ENCODE results near the gene MYO15A.
"Not testable (repeated sequence)": the region's sequence is repeated elsewhere in the genome, so short reads cannot be mapped to it uniquely, and the experiment has no call there.

MYO15A gene

DNA sequence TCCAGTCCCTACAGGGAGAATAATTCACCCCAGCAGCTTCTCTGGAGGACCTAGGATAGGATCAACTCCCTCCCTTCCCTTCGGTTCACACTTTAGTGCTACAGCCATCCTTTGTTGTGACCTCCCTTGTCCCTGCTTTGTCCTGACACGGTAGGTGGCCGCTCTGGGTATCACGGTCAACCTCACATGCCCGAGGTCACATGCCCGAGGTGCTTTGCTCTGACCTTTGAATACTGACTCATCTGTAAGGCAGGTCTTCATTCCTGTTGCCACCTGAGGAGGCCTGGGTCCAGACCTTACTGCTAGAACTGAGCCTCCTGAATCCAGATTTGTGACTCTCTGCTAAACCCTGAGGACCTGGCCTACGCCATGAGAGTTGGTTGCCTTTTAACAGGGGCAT, 94.8 kb downstream of the MYO15A start:
- Histone ChIP-seq H3K9me3 (ENCODE audit: control insufficient read depth, low read length) (no peaks in the 10 kb centered on the region), H3K27me3 (ENCODE audit: control insufficient read depth, insufficient read depth, low read length) (no peaks in the 10 kb centered on the region), H3K4me2 (ENCODE audit: low read length) (no peak overlapping the region), H3K9ac (no peak overlapping the region), H3K36me3 (ENCODE audit: control insufficient read depth, insufficient read depth, low read length) (no peaks in the 10 kb centered on the region), H2AFZ (no peak overlapping the region), H3K4me3 (ENCODE audit: low read depth, low read length) (no peak overlapping the region), H3K27ac (no peak overlapping the region), H3K79me2 (peaks cover 37% of the 10 kb centered on the region), H3K4me1 (peaks cover 6% of the 10 kb centered on the region)
- TF ChIP-seq CTCF (IDR thresholded peaks at IDR 0.05): no peak

- Histone ChIP-seq H3K36me3 (ENCODE audit: control insufficient read depth, insufficient read depth, low read length) (no peaks in the 10 kb centered on the region), H3K4me1 (peaks cover 2% of the 10 kb centered on the region), H3K4me2 (ENCODE audit: low read length) (no peak overlapping the region), H3K4me3 (ENCODE audit: low read depth, low read length) (no peak overlapping the region), H2AFZ (no peak overlapping the region), H3K27me3 (ENCODE audit: control insufficient read depth, insufficient read depth, low read length) (no peaks in the 10 kb centered on the region), H3K9me3 (ENCODE audit: control insufficient read depth, low read length) (no peaks in the 10 kb centered on the region), H3K9ac (no peak overlapping the region), H3K79me2 (peaks cover 25% of the 10 kb centered on the region), H3K27ac (no peak overlapping the region)
- TF ChIP-seq CTCF (IDR thresholded peaks at IDR 0.05): no peak
These were observed 97.3 kb downstream of the MYO15A start for GRCh38 chr17:18205861-18206260.

DNA sequence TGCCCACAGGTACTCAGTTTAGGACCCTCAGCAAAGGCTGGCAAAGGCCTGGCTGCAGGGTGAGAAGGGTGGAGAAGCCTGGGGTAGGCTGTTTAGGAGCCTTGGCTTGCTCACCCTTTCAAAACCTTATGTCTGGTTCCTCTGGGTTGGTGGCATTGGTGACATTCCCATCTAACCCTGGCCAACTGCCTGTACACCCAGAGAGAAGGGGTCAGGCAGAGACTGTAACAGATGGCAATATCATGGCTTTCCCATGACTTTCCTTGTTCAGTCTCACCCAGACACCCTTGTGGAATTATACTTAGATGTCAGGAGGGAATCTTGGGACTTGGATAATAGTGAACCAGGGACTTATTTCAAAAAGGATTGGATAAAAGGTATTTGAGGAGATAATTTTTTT, 98.4 kb downstream of the MYO15A start:
- Histone ChIP-seq H3K36me3 (ENCODE audit: control insufficient read depth, insufficient read depth, low read length) (no peaks in the 10 kb centered on the region), H3K4me2 (ENCODE audit: low read length) (no peak overlapping the region), H3K9ac (no peak overlapping the region)

GRCh38 chr17:18208092-18208491, 99.5 kb downstream of the MYO15A start:
- Histone ChIP-seq H3K27ac (no peak overlapping the region), H3K4me3 (ENCODE audit: low read depth, low read length) (no peak overlapping the region), H3K9me3 (ENCODE audit: control insufficient read depth, low read length) (no peaks in the 10 kb centered on the region), H2AFZ (no peak overlapping the region), H3K79me2 (peaks cover 13% of the 10 kb centered on the region), H3K4me2 (ENCODE audit: low read length) (no peak overlapping the region), H3K36me3 (ENCODE audit: control insufficient read depth, insufficient read depth, low read length) (no peaks in the 10 kb centered on the region), H3K27me3 (ENCODE audit: control insufficient read depth, insufficient read depth, low read length) (no peaks in the 10 kb centered on the region), H3K4me1 (no peaks in the 10 kb centered on the region), H3K9ac (no peak overlapping the region)
- TF ChIP-seq CTCF (IDR thresholded peaks at IDR 0.05): no peak

More for the DNA sequence above, 98.4 kb downstream of the MYO15A start:
- no peak for TF ChIP-seq CTCF (IDR thresholded peaks at IDR 0.05)
- Histone ChIP-seq H3K4me3 (ENCODE audit: low read depth, low read length) (no peak overlapping the region), H3K4me1 (peaks cover 2% of the 10 kb centered on the region), H3K9me3 (ENCODE audit: control insufficient read depth, low read length) (no peaks in the 10 kb centered on the region), H3K79me2 (peaks cover 18% of the 10 kb centered on the region), H2AFZ (no peak overlapping the region), H3K27ac (no peak overlapping the region), H3K27me3 (ENCODE audit: control insufficient read depth, insufficient read depth, low read length) (no peaks in the 10 kb centered on the region)

DNA sequence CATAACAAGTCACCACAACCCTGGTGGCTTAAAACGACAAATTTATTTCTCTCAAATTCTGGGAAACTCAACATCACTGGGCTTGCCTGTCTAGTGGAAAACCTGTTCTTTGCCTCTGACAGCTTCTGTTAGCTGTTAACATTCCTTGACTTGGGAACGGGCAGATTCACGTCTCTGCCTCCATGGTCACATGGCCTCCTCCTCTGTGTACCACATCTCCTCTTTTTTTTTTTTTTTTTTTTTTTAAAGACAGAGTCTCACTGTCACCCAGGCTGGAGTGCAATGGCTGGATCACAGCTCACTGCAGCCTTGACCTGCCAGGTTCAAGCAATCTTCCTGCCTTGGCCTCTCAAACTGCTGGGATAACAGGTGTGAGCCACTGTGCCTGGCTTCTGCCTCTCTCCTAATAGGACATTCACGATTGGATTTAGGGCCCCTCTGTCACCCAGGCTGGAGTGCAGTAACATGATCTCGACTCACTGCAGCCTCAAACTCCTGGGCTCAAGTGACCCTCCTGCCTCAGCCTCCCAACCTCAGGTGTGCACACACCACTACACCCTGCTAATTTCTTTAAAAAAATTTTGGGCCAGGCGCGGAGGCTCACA, 105.2 kb downstream of the MYO15A start:
- TF ChIP-seq CTCF (IDR thresholded peaks at IDR 0.05): no peak

GRCh38 chr17:18216906-18217305, 108.3 kb downstream of the MYO15A start:
- H3K9ac ChIP-seq; H3K27me3 ChIP-seq (ENCODE audit: control insufficient read depth, insufficient read depth, low read length); H3K36me3 ChIP-seq (ENCODE audit: control insufficient read depth, insufficient read depth, low read length); H2AFZ ChIP-seq; H3K4me3 ChIP-seq (ENCODE audit: low read depth, low read length); H3K79me2 ChIP-seq; H3K4me1 ChIP-seq; H3K9me3 ChIP-seq (ENCODE audit: control insufficient read depth, low read length); H3K27ac ChIP-seq; H3K4me2 ChIP-seq (ENCODE audit: low read length): not testable (repeated sequence)

More for the DNA sequence above, 105.2 kb downstream of the MYO15A start:
- H2AFZ ChIP-seq: no peak overlapping the region
- no peaks in the 10 kb centered on the region for H3K79me2 ChIP-seq
- H3K36me3 ChIP-seq (ENCODE audit: control insufficient read depth, insufficient read depth, low read length): no peaks in the 10 kb centered on the region
- H3K27me3 ChIP-seq (ENCODE audit: control insufficient read depth, insufficient read depth, low read length): no peaks in the 10 kb centered on the region
- no peaks in the 10 kb centered on the region for H3K4me1 ChIP-seq
- no peaks in the 10 kb centered on the region for H3K9me3 ChIP-seq (ENCODE audit: control insufficient read depth, low read length)
- no peak overlapping the region for H3K9ac ChIP-seq
- H3K4me3 ChIP-seq (ENCODE audit: low read depth, low read length): no peak overlapping the region
- H3K27ac ChIP-seq: no peak overlapping the region
- no peak overlapping the region for H3K4me2 ChIP-seq (ENCODE audit: low read length)
